HS-5 (cell line): Measurements from ENCODE around the gene CTTNBP2.

Experiments
- DNase-seq: peaks from one replicate; pipeline ENCODE4 v3.0.0-alpha.2; 2012; ENCODE audit warnings: low read depth

Gene CTTNBP2

GRCh38 chr7:117873310-117874190, at the start of gene CTTNBP2:
Gene CTTNBP2, minus strand, starts transcription at chr7:117873441. Its CDS starts 26 bp downstream, at chr7:117873415.
- peak; percentile 4 for DNase-seq

- DNase-seq, result no peak
These were observed 43.1 kb upstream of the CTTNBP2 start for GRCh38 chr7:117916309-117916708.

- no peak for DNase-seq
These were observed 39.2 kb upstream of the CTTNBP2 start for GRCh38 chr7:117912421-117912820.

GRCh38 chr7:117908031-117908795, 35.0 kb upstream of the CTTNBP2 start:
- DNase-seq, result no peak

- no peak for DNase-seq
These were observed 33.9 kb upstream of the CTTNBP2 start for GRCh38 chr7:117907049-117907640.

GRCh38 chr7:117902314-117902889, 29.2 kb upstream of the CTTNBP2 start:
- DNase-seq, result no peak

GRCh38 chr7:117901089-117901797, 28.0 kb upstream of the CTTNBP2 start:
- DNase-seq, result no peak

- no peak for DNase-seq
These were observed 23.1 kb upstream of the CTTNBP2 start for GRCh38 chr7:117896339-117896738.

GRCh38 chr7:117895276-117895675, 22.0 kb upstream of the CTTNBP2 start:
- no peak for DNase-seq

GRCh38 chr7:117894037-117894436, 20.8 kb upstream of the CTTNBP2 start:
- no peak for DNase-seq

GRCh38 chr7:117892821-117893220, 19.6 kb upstream of the CTTNBP2 start:
- no peak for DNase-seq

- DNase-seq, result no peak
These were observed 16.4 kb upstream of the CTTNBP2 start for GRCh38 chr7:117889611-117890010.

- no peak for DNase-seq
These were observed 15.4 kb upstream of the CTTNBP2 start for GRCh38 chr7:117888627-117889026.

- DNase-seq, result no peak
These were observed 9.4 kb upstream of the CTTNBP2 start for GRCh38 chr7:117882594-117882993.

GRCh38 chr7:117876761-117877160, 3.5 kb upstream of the CTTNBP2 start:
- DNase-seq, result no peak

- DNase-seq, result no peak
These were observed 2.3 kb upstream of the CTTNBP2 start for GRCh38 chr7:117875566-117875965.

- no peak for DNase-seq
These were observed 1.0 kb upstream of the CTTNBP2 start for GRCh38 chr7:117874191-117874700.

GRCh38 chr7:117872561-117873309, 506 bp downstream of the CTTNBP2 start:
- no peak for DNase-seq

- DNase-seq, result no peak
These were observed 1.3 kb downstream of the CTTNBP2 start for GRCh38 chr7:117871778-117872538.

GRCh38 chr7:117871401-117871777, 1.9 kb downstream of the CTTNBP2 start:
- no peak for DNase-seq
